Suprapubic skin (tissue), 4 donors: ENCODE results near the gene DOC2B.

Experiments
- EP300 ChIP-seq: sonication (generic); formaldehyde crosslinking; IDR thresholded peaks from one replicate; pipeline ENCODE4 v1.6.1; 2017; ENCODE audit warnings: antibody characterized with exemption
- POLR2A ChIP-seq, 2 donors: fragments of 450-650 bp; IDR thresholded peaks; one replicate each; pipeline ENCODE4 v1.6.1; 2017; ENCODE audit warnings: antibody characterized with exemption in 2 of 2, mild to moderate bottlenecking in 2 of 2, moderate library complexity in 2 of 2
- POLR2AphosphoS5 ChIP-seq, 3 donors: sonication (generic); formaldehyde crosslinking; IDR thresholded peaks; one replicate each; pipeline ENCODE4 v1.6.1; 2017; ENCODE audit warnings: antibody characterized with exemption in 3 of 3
- TF ChIP-seq, protein P1 (sequence below), 2 donors: fragments of 200-600 bp in 1 of 2; fragments of 450-650 bp in 1 of 2; sonication (generic) in 1 of 2; IDR thresholded peaks; one replicate each; pipeline ENCODE4 v1.5.1; 2016 to 2019; ENCODE audit warnings: antibody characterized with exemption in 2 of 2, mild to moderate bottlenecking in 1 of 2, moderate library complexity in 1 of 2

DNA sequence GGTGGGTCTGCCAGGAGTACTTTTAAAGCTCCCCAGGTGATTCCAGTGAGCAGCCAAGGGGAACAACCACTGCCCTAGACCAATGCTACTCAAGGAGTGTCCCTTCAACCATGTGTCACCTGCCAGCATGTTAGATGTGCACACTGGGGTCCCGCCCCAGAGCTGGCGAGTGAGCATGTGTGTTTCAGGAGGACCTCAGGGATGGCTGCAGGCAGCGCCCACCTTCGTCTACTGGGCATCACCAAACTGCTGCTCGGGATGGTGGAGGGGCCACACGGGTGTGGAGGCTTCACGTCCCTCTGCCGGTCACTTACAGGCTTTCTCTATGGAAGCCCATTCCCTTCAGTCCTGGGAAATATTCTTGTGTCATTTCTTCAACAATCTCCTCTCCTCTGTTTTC is 29.0 kb upstream of the DOC2B start:
- TF ChIP-seq, protein P1, sequence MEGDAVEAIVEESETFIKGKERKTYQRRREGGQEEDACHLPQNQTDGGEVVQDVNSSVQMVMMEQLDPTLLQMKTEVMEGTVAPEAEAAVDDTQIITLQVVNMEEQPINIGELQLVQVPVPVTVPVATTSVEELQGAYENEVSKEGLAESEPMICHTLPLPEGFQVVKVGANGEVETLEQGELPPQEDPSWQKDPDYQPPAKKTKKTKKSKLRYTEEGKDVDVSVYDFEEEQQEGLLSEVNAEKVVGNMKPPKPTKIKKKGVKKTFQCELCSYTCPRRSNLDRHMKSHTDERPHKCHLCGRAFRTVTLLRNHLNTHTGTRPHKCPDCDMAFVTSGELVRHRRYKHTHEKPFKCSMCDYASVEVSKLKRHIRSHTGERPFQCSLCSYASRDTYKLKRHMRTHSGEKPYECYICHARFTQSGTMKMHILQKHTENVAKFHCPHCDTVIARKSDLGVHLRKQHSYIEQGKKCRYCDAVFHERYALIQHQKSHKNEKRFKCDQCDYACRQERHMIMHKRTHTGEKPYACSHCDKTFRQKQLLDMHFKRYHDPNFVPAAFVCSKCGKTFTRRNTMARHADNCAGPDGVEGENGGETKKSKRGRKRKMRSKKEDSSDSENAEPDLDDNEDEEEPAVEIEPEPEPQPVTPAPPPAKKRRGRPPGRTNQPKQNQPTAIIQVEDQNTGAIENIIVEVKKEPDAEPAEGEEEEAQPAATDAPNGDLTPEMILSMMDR (IDR thresholded peaks at IDR 0.05) = no peak
- no peak for TF ChIP-seq EP300
- no peak for TF ChIP-seq POLR2A (IDR thresholded peaks at IDR 0.05)
- no peak for TF ChIP-seq POLR2AphosphoS5 (IDR thresholded peaks at IDR 0.05)
